ENCODE measurements around the gene ZNF177.
"Not testable (repeated sequence)": the region's sequence is repeated elsewhere in the genome, so short reads cannot be mapped to it uniquely, and the experiment has no call there.

- TF ChIP-seq CTCF (IDR thresholded peaks at IDR 0.05; ENCODE audit: insufficient read depth, low read length, poor library complexity, severe bottlenecking); EZH2phosphoT487 (conservative IDR thresholded peaks at IDR 0.05; ENCODE audit: low read length): not testable (repeated sequence)
Measured at GRCh38 chr19:9321756-9322155, 41.1 kb upstream of the ZNF177 start.

Data from SU-DHL-6 (cell line).